ENCODE data around the gene ZMYND10. TPM values are rescaled to one million over a fixed set of nuclear protein-coding genes. Genes with fewer than 3 reads are reported as not detected.

ZMYND10 gene
- polyA plus RNA-seq, 1 donor (not counting 4 experiments of a cell fraction or from before 2014, with no cell fraction given), result 0.21 TPM

GRCh38 chr3:50327129-50327528 lies 18.4 kb downstream of the ZMYND10 start:
- Histone ChIP-seq H3K4me2 (ENCODE audit: control insufficient read depth, extremely low read depth, insufficient read depth, low read depth, low read length) (peak overlapping the region; percentile 94), H3K27ac (ENCODE audit: control insufficient read depth, insufficient read depth, low read length) (peak overlapping the region; percentile 74), H3K36me3 (ENCODE audit: control insufficient read depth in 2 of 2, extremely low read depth in 1 of 2, insufficient read depth in 2 of 2, low read length in 2 of 2) (peaks cover 27 to 39% of the 10 kb centered on the region in 2 experiments), H3K4me3 (ENCODE audit: control insufficient read depth in 2 of 3, extremely low read depth in 1 of 3, insufficient read depth in 2 of 3, low read depth in 1 of 3, low read length in 3 of 3) (peak overlapping the region; percentile 86 to 90 (median 87)), H3K79me2 (ENCODE audit: control insufficient read depth, insufficient read depth, low read length) (peaks cover 36% of the 10 kb centered on the region), H3K4me1 (ENCODE audit: control insufficient read depth, extremely low read depth, insufficient read depth, low read length) (peaks cover 13% of the 10 kb centered on the region), H3K27me3 (ENCODE audit: control insufficient read depth, extremely low read depth, insufficient read depth, low read length) (no peaks in the 10 kb centered on the region), H3K9me1 (ENCODE audit: control insufficient read depth, extremely low read depth, insufficient read depth, low read length) (no peaks in the 10 kb centered on the region), H4K20me1 (ENCODE audit: control insufficient read depth, extremely low read depth, insufficient read depth, low read length) (no peaks in the 10 kb centered on the region), H2AFZ (ENCODE audit: control insufficient read depth, low read length) (no peak overlapping the region), H3K9ac (ENCODE audit: control insufficient read depth, extremely low read depth, insufficient read depth, low read length) (peak overlapping the region; percentile 87), H3K9me3 (ENCODE audit: control insufficient read depth, low read depth, low read length) (no peaks in the 10 kb centered on the region)
- dilution Hi-C loops (cut with MboI; ENCODE audit: extremely low pct_ligation_motif_present, low sequenced_read_pairs), result no loop called here
- FAIRE-seq (no peak), DNase-seq (ENCODE audit: low read depth, low spot score) (no peak)
- TF ChIP-seq CTCF (optimal IDR thresholded peaks at IDR 0.05 in 1 of 3, IDR thresholded peaks at IDR 0.05 in 1 of 3, conservative IDR thresholded peaks at IDR 0.05 in 1 of 3; ENCODE audit: extremely low read depth in 1 of 3, insufficient read depth in 2 of 3, low read length in 3 of 3) (no peak), EZH2 (IDR thresholded peaks at IDR 0.05; ENCODE audit: low read length) (no peak)

GRCh38 chr3:50326182-50326541 lies 19.4 kb downstream of the ZMYND10 start:
- DNase-seq (ENCODE audit: low read depth, low spot score), result no peak

More at GRCh38 chr3:50326182-50326541, 19.4 kb downstream of the ZMYND10 start:
- Histone ChIP-seq H3K27ac (ENCODE audit: control insufficient read depth, insufficient read depth, low read length) (no peak overlapping the region), H3K4me1 (ENCODE audit: control insufficient read depth, extremely low read depth, insufficient read depth, low read length) (peaks cover 16% of the 10 kb centered on the region), H2AFZ (ENCODE audit: control insufficient read depth, low read length) (no peak overlapping the region), H3K27me3 (ENCODE audit: control insufficient read depth, extremely low read depth, insufficient read depth, low read length) (no peaks in the 10 kb centered on the region), H3K79me2 (ENCODE audit: control insufficient read depth, insufficient read depth, low read length) (peaks cover 28% of the 10 kb centered on the region), H4K20me1 (ENCODE audit: control insufficient read depth, extremely low read depth, insufficient read depth, low read length) (no peaks in the 10 kb centered on the region), H3K9me3 (ENCODE audit: control insufficient read depth, low read depth, low read length) (no peaks in the 10 kb centered on the region), H3K4me3 (ENCODE audit: control insufficient read depth in 2 of 3, extremely low read depth in 1 of 3, insufficient read depth in 2 of 3, low read depth in 1 of 3, low read length in 3 of 3) (no peak overlapping the region), H3K4me2 (ENCODE audit: control insufficient read depth, extremely low read depth, insufficient read depth, low read depth, low read length) (no peak overlapping the region), H3K9ac (ENCODE audit: control insufficient read depth, extremely low read depth, insufficient read depth, low read length) (no peak overlapping the region), H3K36me3 (ENCODE audit: control insufficient read depth in 2 of 2, extremely low read depth in 1 of 2, insufficient read depth in 2 of 2, low read length in 2 of 2) (peaks cover 21 to 29% of the 10 kb centered on the region in 2 experiments), H3K9me1 (ENCODE audit: control insufficient read depth, extremely low read depth, insufficient read depth, low read length) (no peaks in the 10 kb centered on the region)
- FAIRE-seq, result no peak
- dilution Hi-C loops (cut with MboI; ENCODE audit: extremely low pct_ligation_motif_present, low sequenced_read_pairs), result no loop called here
- TF ChIP-seq CTCF (optimal IDR thresholded peaks at IDR 0.05 in 1 of 3, IDR thresholded peaks at IDR 0.05 in 1 of 3, conservative IDR thresholded peaks at IDR 0.05 in 1 of 3; ENCODE audit: extremely low read depth in 1 of 3, insufficient read depth in 2 of 3, low read length in 3 of 3) (no peak), EZH2 (IDR thresholded peaks at IDR 0.05; ENCODE audit: low read length) (no peak)
